B cell (primary cell): ENCODE measurements around the gene PNPLA1. TPM values are rescaled to one million over a fixed set of nuclear protein-coding genes. Genes with fewer than 3 reads are reported as not detected.

Source experiments
- ATAC-seq: fragments of 200-7000 bp; cut with Tn5 transposase; one replicate; pipeline ENCODE4 v1.10.0; 2021; ENCODE audit warnings: low read depth, mild to moderate bottlenecking, moderate number of reproducible peaks, moderate library complexity
- CTCF ChIA-PET: fragments of 350-600 bp; sonication (Branson Sonifier 250); formaldehyde crosslinking; loops from one replicate; lab custom pipeline; 2021; ENCODE audit warnings: antibody characterized with exemption, inconsistent platforms; lab: Charles Lee
- POLR2A ChIA-PET: fragments of 350-600 bp; sonication (Branson Sonifier 250); formaldehyde crosslinking; loops from one replicate; lab custom pipeline; 2021; ENCODE audit warnings: antibody characterized with exemption; lab: Charles Lee
- DNase-seq: peaks from one replicate; pipeline ENCODE4 v3.0.0; 2013
- H2AFZ ChIP-seq: 2 replicates; pipeline ENCODE4 v1.6.1; 2012; ENCODE audit warnings: mild to moderate bottlenecking, low read depth, low read length; ENCODE audit not compliant: insufficient read depth, poor library complexity, severe bottlenecking
- H3K27ac ChIP-seq, 2 donors: 1 replicate in 1 of 2; 2 replicates in 1 of 2; pipeline ENCODE4 v1.5.1; 2012 to 2013; ENCODE audit warnings: low read length in 2 of 2, mild to moderate bottlenecking in 2 of 2, moderate library complexity in 1 of 2
- H3K27me3 ChIP-seq, 4 experiments: fragments of 200-600 bp in 1 of 4; sonication (generic) in 1 of 4; replicated peaks in 1 of 4; 1 replicate in 2 of 4; 2 replicates in 2 of 4; pipeline versions ENCODE4 v1.6.1 to v1.7.0; 2013 to 2016; ENCODE audit warnings: low read length in 3 of 4, mild to moderate bottlenecking in 2 of 4, mixed read lengths in 1 of 4, moderate library complexity in 1 of 4; ENCODE audit not compliant: insufficient read depth in 4 of 4, control insufficient read depth in 3 of 4; ENCODE audit errors: control extremely low read depth in 1 of 4
- H3K36me3 ChIP-seq, 2 experiments: replicated peaks in 1 of 2; 1 replicate in 1 of 2; 2 replicates in 1 of 2; pipeline versions ENCODE4 v1.6.1 to v1.7.1; 2013; ENCODE audit warnings: low read length in 1 of 2; ENCODE audit not compliant: insufficient read depth in 2 of 2, control insufficient read depth in 1 of 2; ENCODE audit errors: control extremely low read depth in 1 of 2, extremely low read depth in 1 of 2
- H3K4me1 ChIP-seq, 2 donors: fragments of 200-600 bp in 1 of 2; sonication (generic) in 1 of 2; 1 replicate in 1 of 2; 2 replicates in 1 of 2; pipeline versions ENCODE4 v1.5.1 to v1.6.1; 2013 to 2017; ENCODE audit warnings: low read length in 2 of 2; ENCODE audit not compliant: control insufficient read depth in 2 of 2, insufficient read depth in 2 of 2
- H3K4me2 ChIP-seq: replicated peaks from 2 replicates; pipeline ENCODE3; 2012; ENCODE audit warnings: mild to moderate bottlenecking, low read depth, low read length; ENCODE audit not compliant: poor library complexity, severe bottlenecking
- H3K4me3 ChIP-seq, 5 experiments: fragments of 200-600 bp in 1 of 5; sonication (generic) in 1 of 5; 1 replicate in 3 of 5; 2 replicates in 2 of 5; pipeline versions ENCODE4 v1.5.1 to v1.7.0; 2011 to 2016; ENCODE audit warnings: low read length in 4 of 5, mild to moderate bottlenecking in 4 of 5, low read depth in 2 of 5, control low read depth in 1 of 5, moderate library complexity in 1 of 5; ENCODE audit not compliant: insufficient read depth in 1 of 5; ENCODE audit errors: control extremely low read depth in 1 of 5, extremely low read depth in 1 of 5
- H3K79me2 ChIP-seq: fragments of 200-600 bp; sonication (generic); one replicate; pipeline ENCODE4 v1.6.0; 2016; ENCODE audit warnings: low read length; ENCODE audit not compliant: control insufficient read depth, insufficient read depth
- H3K9ac ChIP-seq: fragments of 200-600 bp; sonication (generic); 2 replicates; pipeline ENCODE4 v1.6.1; 2017; ENCODE audit warnings: mild to moderate bottlenecking, low read length, moderate library complexity
- H3K9me3 ChIP-seq, 3 donors: one replicate each; pipeline versions ENCODE4 v1.6.1 to v1.7.1; 2013; ENCODE audit warnings: low read length in 2 of 3; ENCODE audit not compliant: control insufficient read depth in 2 of 3, insufficient read depth in 1 of 3; ENCODE audit errors: control extremely low read depth in 1 of 3
- H4K20me1 ChIP-seq: 2 replicates; pipeline ENCODE4 v1.6.0; 2012; ENCODE audit warnings: mild to moderate bottlenecking, low read length; ENCODE audit not compliant: insufficient read depth, control insufficient read depth, poor library complexity, severe bottlenecking
- H3K27ac Mint-ChIP-seq: one replicate; pipeline ENCODE4 v1.8.0; 2021; ENCODE audit warnings: mixed read lengths
- H3K27me3 Mint-ChIP-seq: one replicate; pipeline ENCODE4 v1.8.0; 2021; ENCODE audit warnings: mixed read lengths
- H3K4me1 Mint-ChIP-seq: one replicate; pipeline ENCODE4 v1.8.0; 2021; ENCODE audit warnings: mixed read lengths
- H3K4me3 Mint-ChIP-seq: one replicate; pipeline ENCODE4 v1.8.0; 2021; ENCODE audit warnings: mixed read lengths
- H3K9me3 Mint-ChIP-seq: one replicate; pipeline ENCODE4 v1.8.0; 2022; ENCODE audit warnings: mixed read lengths; ENCODE audit not compliant: insufficient read depth
- CTCF ChIP-seq: fragments of 200-600 bp; IDR thresholded peaks from one replicate; pipeline ENCODE4 v1.8.0; 2022; ENCODE audit warnings: antibody characterized with exemption, mild to moderate bottlenecking
- EZH2 ChIP-seq: IDR thresholded peaks from 2 replicates; pipeline ENCODE4 v1.6.1; 2012; ENCODE audit warnings: borderline replicate concordance, low read depth, mild to moderate bottlenecking, moderate library complexity, low read length; ENCODE audit not compliant: insufficient read depth, poor library complexity, severe bottlenecking
- WGBS: methylation state at CpG from one replicate; pipeline ENCODE4 v1.1.5; 2013; ENCODE audit warnings: missing lambda C conversion rate; ENCODE audit not compliant: insufficient coverage; 5-methylcytosine and 5-hydroxymethylcytosine counted together
- intact Hi-C: fragments of 100-400 bp; cut with micrococcal nuclease; formaldehyde crosslinking; loops from one replicate; pipeline ENCODE4 v1.10.0; 2022
- polyA plus RNA-seq: library from polyadenylated mRNA; depleted of rRNA; stranded (reverse); fragments of >200 nt; gene quantifications from 2 replicates; pipeline ENCODE4 v1.2.3, GENCODE V29; 2012
- total RNA-seq, 2 donors: library from RNA; stranded (reverse); fragments of 120-200 nt in 1 of 2; gene quantifications; 1 replicate in 1 of 2; 2 replicates in 1 of 2; pipeline versions ENCODE4 v1.2.3 to v1.2.4, GENCODE V29; 2013 to 2022

PNPLA1 gene
- total and polyA plus RNA-seq, 2 donors (not counting 1 experiment from before 2014, with no cell fraction given) = 0.12 TPM; not detected in 1

GRCh38 chr6:36280467-36280866, 10.6 kb downstream of the PNPLA1 start:
- TF ChIP-seq EZH2 (no peak), CTCF (no peak)
- WGBS = 38% methylated on average over 3 of the region's 3 CpGs
- ATAC-seq (no peak), DNase-seq (peak; percentile 40)
- Histone ChIP-seq H3K9me3 (no peaks in the 10 kb centered on the region), H3K4me3 (no peak overlapping the region), H3K27ac (no peak overlapping the region), H2AFZ (no peak overlapping the region), H3K79me2 (no peaks in the 10 kb centered on the region), H3K4me2 (no peak overlapping the region), H3K4me1 (peaks cover 9 to 11% of the 10 kb centered on the region in 2 donors), H3K9ac (no peak overlapping the region), H4K20me1 (no peaks in the 10 kb centered on the region), H3K27me3 (peaks cover 0 to 29% (median 9%) of the 10 kb centered on the region in 4 experiments), H3K36me3 (no peaks in the 10 kb centered on the region)
- no peaks in the 10 kb centered on the region for H3K9me3 Mint-ChIP-seq
- no peak overlapping the region for H3K4me3 Mint-ChIP-seq
- peaks cover 38% of the 10 kb centered on the region for H3K27me3 Mint-ChIP-seq
- intact Hi-C loops = no loop called here
- CTCF ChIA-PET = interaction anchor here (2.7 kb wide), 1 partner anchor 22 kb away, joined by 6 read pairs; no protein-coding TSS in a partner anchor
- H3K4me1 Mint-ChIP-seq = peaks cover 14% of the 10 kb centered on the region
- no peak overlapping the region for H3K27ac Mint-ChIP-seq
- POLR2A ChIA-PET = interaction anchor here (0.6 kb wide), 1 partner anchor 1219 kb away, joined by 5 read pairs; the partner anchor contains the start of gene CCDC167

GRCh38 chr6:36280983-36281382, 11.1 kb downstream of the PNPLA1 start:
- no peak overlapping the region for H3K4me3 ChIP-seq
- H2AFZ ChIP-seq = no peak overlapping the region
- Mint-ChIP-seq H3K27me3 (peaks cover 44% of the 10 kb centered on the region), H3K9me3 (no peaks in the 10 kb centered on the region), H3K4me3 (no peak overlapping the region), H3K4me1 (peaks cover 14% of the 10 kb centered on the region), H3K27ac (no peak overlapping the region)
- intact Hi-C loops = no loop called here
- ATAC-seq = no peak
- no peaks in the 10 kb centered on the region for H3K9me3 ChIP-seq
- 82% methylated on average over 3 of the region's 4 CpGs for WGBS
- no peak overlapping the region for H3K4me2 ChIP-seq
- H4K20me1 ChIP-seq = no peaks in the 10 kb centered on the region
- no peaks in the 10 kb centered on the region for H3K36me3 ChIP-seq
- H3K27me3 ChIP-seq = peaks cover 0 to 34% (median 13%) of the 10 kb centered on the region in 4 experiments
- H3K9ac ChIP-seq = no peak overlapping the region
- H3K4me1 ChIP-seq = peaks cover 9 to 11% of the 10 kb centered on the region in 2 donors
- H3K79me2 ChIP-seq = no peaks in the 10 kb centered on the region
- H3K27ac ChIP-seq = no peak overlapping the region
- CTCF ChIA-PET = interaction anchor here (2.7 kb wide), 1 partner anchor 21 kb away, joined by 6 read pairs; no protein-coding TSS in a partner anchor
- POLR2A ChIA-PET = no interaction called here
- TF ChIP-seq EZH2 = no peak
- no peak for TF ChIP-seq CTCF
- no peak for DNase-seq
